Epithelial cell of esophagus (primary cell): ENCODE results near the gene ANLN.

Source experiments
- DNase-seq: peaks from one replicate; pipeline ENCODE4 v3.0.0; 2010; ENCODE audit warnings: low read depth
- H3K4me3 ChIP-seq: 2 replicates; pipeline ENCODE4 v1.5.1; 2011; ENCODE audit warnings: mild to moderate bottlenecking, low read length, control low read depth
- CTCF ChIP-seq: IDR thresholded peaks from 2 replicates; pipeline ENCODE4 v1.5.1; 2011; ENCODE audit warnings: low read depth, mild to moderate bottlenecking, low read length, control low read depth, inconsistent platforms; ENCODE audit not compliant: insufficient read depth; ENCODE audit errors: missing control alignments

The ANLN gene

GRCh38 chr7:36355490-36355889, 34.2 kb upstream of the ANLN start:
- H3K4me3 ChIP-seq, result no peak overlapping the region
- no peak for DNase-seq
- no peak for TF ChIP-seq CTCF

GRCh38 chr7:36357054-36357453, 32.6 kb upstream of the ANLN start:
- TF ChIP-seq CTCF, result no peak

GRCh38 chr7:36358589-36358988, 31.1 kb upstream of the ANLN start:
- H3K4me3 ChIP-seq, result no peak overlapping the region
- TF ChIP-seq CTCF, result no peak
- no peak for DNase-seq

More at GRCh38 chr7:36357054-36357453, 32.6 kb upstream of the ANLN start:
- H3K4me3 ChIP-seq, result no peak overlapping the region
- no peak for DNase-seq

- no peak for TF ChIP-seq CTCF
- no peak for DNase-seq
Observed at GRCh38 chr7:36360244-36360643, 29.4 kb upstream of the ANLN start.

GRCh38 chr7:36361227-36361626, 28.4 kb upstream of the ANLN start:
- no peak overlapping the region for H3K4me3 ChIP-seq
- no peak for DNase-seq
- TF ChIP-seq CTCF, result no peak

More at GRCh38 chr7:36360244-36360643, 29.4 kb upstream of the ANLN start:
- no peak overlapping the region for H3K4me3 ChIP-seq

- TF ChIP-seq CTCF, result no peak
- DNase-seq, result no peak
- no peak overlapping the region for H3K4me3 ChIP-seq
Observed at GRCh38 chr7:36363515-36363914, 26.1 kb upstream of the ANLN start.

- TF ChIP-seq CTCF, result no peak
- H3K4me3 ChIP-seq, result peak overlapping the region; percentile 53
- DNase-seq, result no peak
Observed at GRCh38 chr7:36366005-36366717, 23.5 kb upstream of the ANLN start.
